ENCODE measurements around the gene MAEL.

The MAEL gene

DNA sequence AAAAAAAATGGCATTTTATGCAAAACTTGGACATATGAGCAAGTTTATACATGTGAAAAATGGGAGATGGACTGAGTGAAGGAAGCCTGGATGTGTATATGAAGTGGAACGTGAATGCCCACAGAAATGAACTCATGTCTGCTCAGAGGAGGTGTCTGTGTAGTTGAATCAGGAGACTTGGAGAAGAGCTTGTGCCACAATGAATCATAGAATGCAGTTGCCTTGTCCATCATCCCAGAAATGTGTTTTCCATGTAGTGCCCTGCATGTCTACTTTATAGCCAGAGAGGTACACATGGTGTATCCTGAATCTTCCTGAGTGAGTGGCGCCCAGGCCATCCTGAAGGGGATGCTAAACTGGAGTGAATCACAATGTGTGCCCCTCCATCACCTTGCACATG lies 11.1 kb upstream of the MAEL start:
- no peak for DNase-seq (ENCODE audit: low read depth)
- no peak overlapping the region for H3K4me3 ChIP-seq (ENCODE audit: low read length)
- TF ChIP-seq, protein P1, sequence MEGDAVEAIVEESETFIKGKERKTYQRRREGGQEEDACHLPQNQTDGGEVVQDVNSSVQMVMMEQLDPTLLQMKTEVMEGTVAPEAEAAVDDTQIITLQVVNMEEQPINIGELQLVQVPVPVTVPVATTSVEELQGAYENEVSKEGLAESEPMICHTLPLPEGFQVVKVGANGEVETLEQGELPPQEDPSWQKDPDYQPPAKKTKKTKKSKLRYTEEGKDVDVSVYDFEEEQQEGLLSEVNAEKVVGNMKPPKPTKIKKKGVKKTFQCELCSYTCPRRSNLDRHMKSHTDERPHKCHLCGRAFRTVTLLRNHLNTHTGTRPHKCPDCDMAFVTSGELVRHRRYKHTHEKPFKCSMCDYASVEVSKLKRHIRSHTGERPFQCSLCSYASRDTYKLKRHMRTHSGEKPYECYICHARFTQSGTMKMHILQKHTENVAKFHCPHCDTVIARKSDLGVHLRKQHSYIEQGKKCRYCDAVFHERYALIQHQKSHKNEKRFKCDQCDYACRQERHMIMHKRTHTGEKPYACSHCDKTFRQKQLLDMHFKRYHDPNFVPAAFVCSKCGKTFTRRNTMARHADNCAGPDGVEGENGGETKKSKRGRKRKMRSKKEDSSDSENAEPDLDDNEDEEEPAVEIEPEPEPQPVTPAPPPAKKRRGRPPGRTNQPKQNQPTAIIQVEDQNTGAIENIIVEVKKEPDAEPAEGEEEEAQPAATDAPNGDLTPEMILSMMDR (conservative IDR thresholded peaks at IDR 0.05; ENCODE audit: low read depth, low read length) = no peak

DNA sequence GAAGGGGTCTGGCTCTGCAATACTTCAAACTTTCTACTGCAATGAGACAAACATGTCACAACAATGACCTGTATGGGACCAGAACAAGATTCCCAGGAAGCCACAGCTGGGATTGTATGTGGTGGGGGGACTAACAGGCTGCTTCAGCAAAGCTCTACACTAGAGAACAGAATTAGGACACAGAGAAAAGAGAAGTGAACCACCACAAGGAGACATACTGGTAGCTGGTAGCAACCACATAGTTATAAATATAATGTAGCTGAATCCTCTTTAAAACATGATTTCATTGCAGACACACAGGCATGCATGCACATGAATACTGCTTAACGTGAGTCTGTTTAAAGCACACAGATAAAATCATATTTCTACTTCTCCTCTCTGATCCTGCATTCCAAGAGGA lies 10.3 kb upstream of the MAEL start:
- TF ChIP-seq, protein P1 (conservative IDR thresholded peaks at IDR 0.05; ENCODE audit: low read depth, low read length) = no peak
- DNase-seq (ENCODE audit: low read depth) = no peak

DNA sequence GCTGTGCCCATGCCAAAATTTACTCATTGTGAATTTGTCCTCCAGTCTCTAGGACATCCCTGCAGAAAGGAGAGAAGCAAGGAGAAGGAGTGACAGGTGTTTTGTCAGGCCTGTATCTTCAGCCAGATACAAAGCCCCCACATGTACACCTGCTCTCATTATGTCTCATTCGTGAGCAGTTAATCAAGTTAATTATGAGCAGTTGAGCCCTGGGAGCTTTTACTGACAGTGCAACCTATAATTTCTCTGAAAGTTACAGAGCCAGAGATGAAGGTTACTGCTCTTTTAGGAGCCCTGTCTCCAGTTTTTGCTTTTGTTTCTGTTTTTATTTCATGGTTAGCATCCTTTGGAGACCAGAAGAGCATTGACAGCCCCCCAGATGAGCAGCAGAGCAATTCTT lies 8.7 kb upstream of the MAEL start:
- DNase-seq (ENCODE audit: low read depth) = no peak
- TF ChIP-seq, protein P1 (conservative IDR thresholded peaks at IDR 0.05; ENCODE audit: low read depth, low read length) = no peak

More for the DNA sequence above, 10.3 kb upstream of the MAEL start:
- no peak overlapping the region for H3K4me3 ChIP-seq (ENCODE audit: low read length)

DNA sequence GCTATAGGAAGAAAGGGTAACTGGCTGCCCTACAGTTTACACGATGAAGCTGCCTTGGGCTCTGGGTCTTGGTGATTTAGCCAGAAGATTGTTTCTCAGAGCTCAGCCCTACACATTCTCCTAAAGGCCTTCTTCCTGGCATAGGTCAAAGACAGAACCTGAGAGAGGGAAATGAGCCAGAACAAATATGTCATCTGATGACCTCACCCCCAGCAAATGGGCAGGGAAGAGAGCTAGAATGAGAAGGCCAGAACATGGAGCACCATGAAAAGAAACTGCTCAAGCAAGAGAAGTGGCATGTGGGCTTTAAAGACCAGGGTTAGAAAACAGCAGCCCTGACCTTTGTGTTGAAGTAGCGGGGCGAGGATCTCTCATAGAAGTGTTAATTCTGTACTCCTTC lies 8.3 kb upstream of the MAEL start:
- H3K4me3 ChIP-seq (ENCODE audit: low read length) = no peak overlapping the region
- DNase-seq (ENCODE audit: low read depth) = no peak
- TF ChIP-seq, protein P1 (conservative IDR thresholded peaks at IDR 0.05; ENCODE audit: low read depth, low read length) = no peak

More for the DNA sequence above, 8.7 kb upstream of the MAEL start:
- no peak overlapping the region for H3K4me3 ChIP-seq (ENCODE audit: low read length)

DNA sequence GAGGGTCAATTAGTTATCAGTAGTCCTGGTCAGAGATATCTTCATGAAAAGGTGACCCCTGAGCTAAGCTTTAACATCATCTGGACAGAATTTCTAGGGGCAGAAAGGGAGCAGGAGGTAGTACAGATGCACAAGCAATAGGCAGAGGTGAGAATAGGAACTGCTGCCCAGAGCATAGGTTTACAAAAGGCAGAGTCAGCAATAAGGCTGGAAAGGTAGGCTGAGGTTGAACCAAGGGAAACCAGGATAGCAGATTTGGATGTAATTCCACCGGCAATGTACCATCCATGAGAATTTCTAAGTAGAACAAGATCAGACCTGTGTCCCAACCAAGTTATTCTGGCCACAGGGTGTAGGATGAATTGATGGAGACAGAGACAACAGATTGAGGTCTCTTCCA lies 7.5 kb upstream of the MAEL start:
- no peak overlapping the region for H3K4me3 ChIP-seq (ENCODE audit: low read length)
- TF ChIP-seq, protein P1 (conservative IDR thresholded peaks at IDR 0.05; ENCODE audit: low read depth, low read length) = no peak
- DNase-seq (ENCODE audit: low read depth) = no peak

DNA sequence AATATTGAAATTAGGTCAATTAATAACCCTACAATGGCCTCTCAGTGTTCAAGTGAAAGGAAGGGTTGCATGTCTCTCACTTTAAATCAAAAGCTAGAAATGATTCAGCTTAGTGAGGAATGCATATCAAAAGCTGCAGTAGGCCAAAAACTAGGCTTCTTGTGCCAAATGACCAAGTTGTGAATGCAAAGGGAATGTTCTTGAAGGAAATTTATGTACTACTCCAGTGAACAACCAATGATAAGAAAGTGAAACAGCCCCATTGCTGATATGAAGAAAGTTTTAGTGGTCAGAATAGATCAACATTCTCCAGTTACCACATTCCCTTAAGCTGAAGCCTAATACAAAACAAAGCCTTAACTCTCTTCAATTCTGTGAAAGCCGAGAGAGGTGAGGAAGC lies 10.0 kb downstream of the MAEL start:
- TF ChIP-seq, protein P1 (conservative IDR thresholded peaks at IDR 0.05; ENCODE audit: low read depth, low read length) = no peak
- DNase-seq (ENCODE audit: low read depth) = peak; percentile 25
- H3K4me3 ChIP-seq (ENCODE audit: low read length) = no peak overlapping the region

DNA sequence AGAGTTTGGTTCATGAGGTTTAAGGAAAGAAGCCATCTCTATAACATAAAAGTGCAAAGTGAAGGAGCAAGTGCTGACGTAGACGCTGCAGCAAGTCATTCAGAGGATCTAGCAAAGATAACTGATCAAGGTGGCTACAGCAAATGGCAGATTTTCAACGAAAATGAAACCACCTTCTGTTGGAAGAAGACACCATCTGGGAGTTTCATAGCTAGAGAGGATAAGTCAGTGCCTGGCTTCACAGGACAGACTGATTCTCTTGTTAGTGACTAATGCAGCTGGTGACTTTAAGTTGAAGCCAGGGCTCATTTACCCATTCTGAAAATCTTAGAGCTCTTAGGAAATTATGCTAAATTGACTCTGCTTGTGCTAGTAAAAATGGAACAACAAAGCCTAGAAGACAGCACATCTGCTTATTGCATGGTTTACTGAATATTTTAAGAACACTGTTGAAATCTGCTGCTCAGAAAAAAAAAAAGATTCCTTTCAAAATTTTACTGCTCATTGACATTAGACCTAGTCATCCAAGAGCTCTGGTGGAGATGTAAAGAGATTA lies 10.5 kb downstream of the MAEL start:
- H3K4me3 ChIP-seq (ENCODE audit: low read length) = no peak overlapping the region
- TF ChIP-seq, protein P1 (conservative IDR thresholded peaks at IDR 0.05; ENCODE audit: low read depth, low read length) = no peak
- DNase-seq (ENCODE audit: low read depth) = no peak

Data from retinal pigment epithelial cell (primary cell).